ENCODE data around the gene SPOCD1. TPM values are rescaled to one million over a fixed set of nuclear protein-coding genes. Genes with fewer than 3 reads are reported as not detected.

SPOCD1 gene
- total RNA-seq, 1 donor from 2014 or later = 28.0 TPM

DNA sequence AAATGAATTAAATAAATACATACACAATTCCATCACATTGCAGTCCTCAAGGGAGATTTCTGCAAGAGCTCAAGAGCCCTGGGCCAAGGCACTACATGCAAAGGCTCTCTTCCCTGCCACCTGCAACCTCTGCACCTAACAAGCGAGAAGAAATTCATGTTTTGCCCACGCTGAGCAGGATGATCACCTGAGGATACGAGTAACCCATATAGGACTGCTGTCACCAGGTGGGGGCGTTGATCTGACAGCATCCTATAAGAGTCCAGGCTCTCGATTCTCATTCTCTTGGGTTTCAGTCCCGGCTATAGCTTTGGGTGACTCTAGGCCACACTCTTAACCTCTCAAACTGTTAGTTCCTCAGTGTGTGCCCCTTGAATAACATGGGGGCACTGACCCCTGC, 18.7 kb upstream of the SPOCD1 start:
- TF ChIP-seq, protein P1, sequence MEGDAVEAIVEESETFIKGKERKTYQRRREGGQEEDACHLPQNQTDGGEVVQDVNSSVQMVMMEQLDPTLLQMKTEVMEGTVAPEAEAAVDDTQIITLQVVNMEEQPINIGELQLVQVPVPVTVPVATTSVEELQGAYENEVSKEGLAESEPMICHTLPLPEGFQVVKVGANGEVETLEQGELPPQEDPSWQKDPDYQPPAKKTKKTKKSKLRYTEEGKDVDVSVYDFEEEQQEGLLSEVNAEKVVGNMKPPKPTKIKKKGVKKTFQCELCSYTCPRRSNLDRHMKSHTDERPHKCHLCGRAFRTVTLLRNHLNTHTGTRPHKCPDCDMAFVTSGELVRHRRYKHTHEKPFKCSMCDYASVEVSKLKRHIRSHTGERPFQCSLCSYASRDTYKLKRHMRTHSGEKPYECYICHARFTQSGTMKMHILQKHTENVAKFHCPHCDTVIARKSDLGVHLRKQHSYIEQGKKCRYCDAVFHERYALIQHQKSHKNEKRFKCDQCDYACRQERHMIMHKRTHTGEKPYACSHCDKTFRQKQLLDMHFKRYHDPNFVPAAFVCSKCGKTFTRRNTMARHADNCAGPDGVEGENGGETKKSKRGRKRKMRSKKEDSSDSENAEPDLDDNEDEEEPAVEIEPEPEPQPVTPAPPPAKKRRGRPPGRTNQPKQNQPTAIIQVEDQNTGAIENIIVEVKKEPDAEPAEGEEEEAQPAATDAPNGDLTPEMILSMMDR (IDR thresholded peaks at IDR 0.05; ENCODE audit: insufficient read depth, low read depth, low read length) = no peak
- no peak for TF ChIP-seq EZH2 (IDR thresholded peaks at IDR 0.05; ENCODE audit: insufficient read depth, low read length)
- Mint-ChIP-seq H3K9me3 (ENCODE audit: unreplicated experiment) (no peaks in the 10 kb centered on the region), H3K36me3 (ENCODE audit: low read depth, unreplicated experiment) (no peaks in the 10 kb centered on the region), H3K27me3 (ENCODE audit: low read depth, unreplicated experiment) (peaks cover 26% of the 10 kb centered on the region), H3K27ac (ENCODE audit: unreplicated experiment) (no peak overlapping the region), H3K4me3 (ENCODE audit: unreplicated experiment) (no peak overlapping the region), H3K4me1 (ENCODE audit: low read depth, unreplicated experiment) (peaks cover 7% of the 10 kb centered on the region)
- H3K27me3 ChIP-seq (ENCODE audit: insufficient read depth, low read length) = no peaks in the 10 kb centered on the region
- no peaks in the 10 kb centered on the region for H3K79me2 ChIP-seq (ENCODE audit: insufficient read depth, low read length)
- H3K4me1 ChIP-seq (ENCODE audit: insufficient read depth, low read length) = peaks cover 4% of the 10 kb centered on the region
- H2AFZ ChIP-seq (ENCODE audit: low read depth, low read length) = no peak overlapping the region
- H3K36me3 ChIP-seq (ENCODE audit: insufficient read depth, low read length) = no peaks in the 10 kb centered on the region
- H3K9me3 ChIP-seq (ENCODE audit: insufficient read depth, low read depth, low read length) = no peaks in the 10 kb centered on the region
- no peak overlapping the region for H3K9ac ChIP-seq (ENCODE audit: low read length)
- no peak overlapping the region for H3K4me3 ChIP-seq (ENCODE audit: insufficient read depth, low read depth, low read length)
- FAIRE-seq (no peak), DNase-seq (ENCODE audit: low read depth) (no peak)
- no peak overlapping the region for H3K27ac ChIP-seq (ENCODE audit: low read depth, low read length)
- no peaks in the 10 kb centered on the region for H4K20me1 ChIP-seq (ENCODE audit: insufficient read depth, low read length)
- no peak overlapping the region for H3K4me2 ChIP-seq (ENCODE audit: low read length)

DNA sequence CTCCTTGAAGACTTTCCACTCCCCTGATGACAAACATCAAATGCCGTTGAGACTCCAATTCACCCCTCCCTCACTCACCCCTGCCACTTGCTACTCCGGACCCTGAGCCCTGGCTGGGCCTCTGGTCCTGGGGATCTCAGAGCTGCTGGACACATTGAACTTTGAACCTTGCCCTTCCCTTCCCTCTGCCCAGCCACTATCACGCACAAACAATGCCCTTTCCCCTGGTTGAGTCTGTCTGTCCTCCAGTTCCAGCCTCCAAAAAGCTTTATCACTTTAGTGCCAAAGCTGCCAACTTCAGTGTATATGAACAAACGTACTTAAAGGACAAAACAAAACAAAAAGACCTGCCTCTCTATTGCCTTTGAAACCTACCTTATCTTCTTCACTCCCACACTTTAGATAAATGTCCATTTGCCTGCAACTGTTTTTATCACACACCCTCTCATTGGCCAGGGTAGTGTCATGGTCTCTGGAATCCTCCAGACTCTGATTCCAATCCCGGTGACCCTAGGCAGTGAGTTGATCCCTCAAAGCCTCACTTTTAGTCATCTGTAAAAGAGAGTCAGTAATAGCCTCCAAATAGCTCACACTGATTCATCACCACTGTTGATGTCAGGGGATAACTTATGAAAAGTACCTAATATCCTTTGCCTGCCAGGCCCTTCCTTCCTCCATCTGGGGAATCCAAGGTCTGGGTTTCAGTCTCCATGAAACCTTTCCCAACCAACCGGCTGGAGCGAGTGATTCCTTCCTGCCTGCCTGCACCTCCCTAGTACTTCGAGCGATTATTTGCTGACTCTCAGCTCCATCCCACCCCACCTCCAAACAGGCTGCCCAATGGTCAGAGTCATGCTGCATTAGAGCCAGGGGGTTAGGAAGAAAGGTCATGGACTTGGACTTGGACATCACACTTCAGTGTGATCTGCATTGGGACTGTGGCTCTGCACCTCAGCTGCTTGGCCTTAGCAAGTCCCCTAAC, 15.9 kb upstream of the SPOCD1 start:
- Histone ChIP-seq H3K9me3 (ENCODE audit: insufficient read depth, low read depth, low read length) (no peaks in the 10 kb centered on the region), H3K27ac (ENCODE audit: low read depth, low read length) (no peak overlapping the region), H3K36me3 (ENCODE audit: insufficient read depth, low read length) (no peaks in the 10 kb centered on the region), H2AFZ (ENCODE audit: low read depth, low read length) (no peak overlapping the region), H3K79me2 (ENCODE audit: insufficient read depth, low read length) (no peaks in the 10 kb centered on the region), H3K4me3 (ENCODE audit: insufficient read depth, low read depth, low read length) (no peak overlapping the region), H4K20me1 (ENCODE audit: insufficient read depth, low read length) (no peaks in the 10 kb centered on the region), H3K27me3 (ENCODE audit: insufficient read depth, low read length) (no peaks in the 10 kb centered on the region), H3K9ac (ENCODE audit: low read length) (no peak overlapping the region), H3K4me2 (ENCODE audit: low read length) (no peak overlapping the region), H3K4me1 (ENCODE audit: insufficient read depth, low read length) (peaks cover 4% of the 10 kb centered on the region)
- H3K4me1 Mint-ChIP-seq (ENCODE audit: low read depth, unreplicated experiment) = peaks cover 12% of the 10 kb centered on the region
- peaks cover 24% of the 10 kb centered on the region for H3K27me3 Mint-ChIP-seq (ENCODE audit: low read depth, unreplicated experiment)
- no peaks in the 10 kb centered on the region for H3K9me3 Mint-ChIP-seq (ENCODE audit: unreplicated experiment)
- DNase-seq (ENCODE audit: low read depth) (peak; percentile 71), FAIRE-seq (no peak)
- H3K27ac Mint-ChIP-seq (ENCODE audit: unreplicated experiment) = peak overlapping the region; percentile 4
- TF ChIP-seq, protein P1 (IDR thresholded peaks at IDR 0.05; ENCODE audit: insufficient read depth, low read depth, low read length) = no peak
- no peak for TF ChIP-seq EZH2 (IDR thresholded peaks at IDR 0.05; ENCODE audit: insufficient read depth, low read length)
- no peak overlapping the region for H3K4me3 Mint-ChIP-seq (ENCODE audit: unreplicated experiment)
- H3K36me3 Mint-ChIP-seq (ENCODE audit: low read depth, unreplicated experiment) = no peaks in the 10 kb centered on the region

DNA sequence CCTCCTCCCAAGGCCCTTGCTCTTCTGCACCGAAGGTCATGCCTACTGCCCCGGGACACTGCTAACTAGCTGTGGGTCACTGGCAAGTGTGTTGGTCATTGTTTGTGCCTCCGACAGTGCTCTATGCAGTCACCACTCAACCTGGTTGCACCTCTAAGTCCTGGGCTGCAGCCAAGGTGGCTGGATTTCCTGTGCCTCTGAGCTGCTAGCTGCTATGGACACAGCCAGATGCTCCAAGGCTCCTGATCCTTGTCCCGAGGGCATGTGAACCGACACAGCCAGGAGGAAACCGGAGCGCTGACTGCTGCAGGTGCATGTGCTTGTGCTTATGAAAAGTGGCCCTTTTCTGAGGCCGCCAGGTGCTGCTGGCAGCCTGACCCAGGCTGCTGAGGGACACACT, 14.7 kb upstream of the SPOCD1 start:
- no peak for TF ChIP-seq EZH2 (IDR thresholded peaks at IDR 0.05; ENCODE audit: insufficient read depth, low read length)
- TF ChIP-seq, protein P1 (IDR thresholded peaks at IDR 0.05; ENCODE audit: insufficient read depth, low read depth, low read length) = no peak
- Histone ChIP-seq H4K20me1 (ENCODE audit: insufficient read depth, low read length) (no peaks in the 10 kb centered on the region), H3K27me3 (ENCODE audit: insufficient read depth, low read length) (no peaks in the 10 kb centered on the region), H3K79me2 (ENCODE audit: insufficient read depth, low read length) (no peaks in the 10 kb centered on the region), H3K4me1 (ENCODE audit: insufficient read depth, low read length) (peaks cover 4% of the 10 kb centered on the region), H3K27ac (ENCODE audit: low read depth, low read length) (no peak overlapping the region), H3K4me3 (ENCODE audit: insufficient read depth, low read depth, low read length) (no peak overlapping the region), H3K9ac (ENCODE audit: low read length) (no peak overlapping the region), H3K36me3 (ENCODE audit: insufficient read depth, low read length) (no peaks in the 10 kb centered on the region), H3K9me3 (ENCODE audit: insufficient read depth, low read depth, low read length) (no peaks in the 10 kb centered on the region), H3K4me2 (ENCODE audit: low read length) (no peak overlapping the region), H2AFZ (ENCODE audit: low read depth, low read length) (no peak overlapping the region)
- DNase-seq (ENCODE audit: low read depth) = no peak
- Mint-ChIP-seq H3K4me1 (ENCODE audit: low read depth, unreplicated experiment) (peaks cover 12% of the 10 kb centered on the region), H3K27ac (ENCODE audit: unreplicated experiment) (no peak overlapping the region), H3K27me3 (ENCODE audit: low read depth, unreplicated experiment) (peaks cover 24% of the 10 kb centered on the region), H3K4me3 (ENCODE audit: unreplicated experiment) (no peak overlapping the region), H3K36me3 (ENCODE audit: low read depth, unreplicated experiment) (no peaks in the 10 kb centered on the region), H3K9me3 (ENCODE audit: unreplicated experiment) (no peaks in the 10 kb centered on the region)
- FAIRE-seq = no peak
